ENCODE measurements around the gene LCK. TPM values are rescaled to one million over a fixed set of nuclear protein-coding genes. Genes with fewer than 3 reads are reported as not detected.
A peak's percentile ranks its signal among the peaks of the same experiment; 100 is the strongest.

Gene LCK
- polyA plus RNA-seq, 1 donor from 2014 or later, result not detected

DNA sequence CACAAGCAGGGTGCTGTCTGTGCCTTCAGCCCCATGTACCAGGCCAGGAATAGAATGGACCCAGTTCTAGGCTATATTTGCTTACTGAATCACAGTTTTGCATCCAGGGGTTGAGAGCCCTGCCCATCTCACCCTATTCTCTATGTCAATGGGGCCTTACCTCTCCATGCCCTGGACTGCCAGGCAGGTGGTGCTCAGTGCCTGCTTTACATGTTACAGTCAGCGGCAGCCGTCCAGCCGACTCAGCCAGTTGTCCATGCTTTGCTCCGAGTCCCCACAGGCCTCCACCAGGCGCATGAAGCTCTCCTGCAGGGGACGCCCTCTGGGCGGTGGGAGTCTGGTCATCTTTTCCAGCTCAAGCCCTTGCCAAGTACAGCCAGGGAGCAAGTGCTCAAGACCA, 16.3 kb upstream of the LCK start:
- Histone ChIP-seq H3K27me3 (ENCODE audit: insufficient read depth, low read depth, low read length) (peaks cover 3% of the 10 kb centered on the region), H3K36me3 (ENCODE audit: insufficient read depth, low read length) (peaks cover 4% of the 10 kb centered on the region), H3K4me2 (ENCODE audit: low read length) (no peak overlapping the region), H3F3A (ENCODE audit: insufficient read depth, low read length, poor library complexity, severe bottlenecking) (no peaks in the 10 kb centered on the region), H3K27ac (ENCODE audit: low read length) (no peak overlapping the region), H3K9ac (ENCODE audit: low read length) (no peak overlapping the region), H3K4me3 (ENCODE audit: low read length) (no peak overlapping the region), H4K20me1 (ENCODE audit: insufficient read depth) (no peaks in the 10 kb centered on the region), H3K79me2 (replicated peaks; ENCODE audit: insufficient read depth, low read length) (no peaks in the 10 kb centered on the region), H2AFZ (ENCODE audit: low read depth, low read length) (no peak overlapping the region), H3K9me2 (ENCODE audit: insufficient read depth, low read length) (no peaks in the 10 kb centered on the region), H3K9me3 (ENCODE audit: low read length) (no peaks in the 10 kb centered on the region)
- no peak for TF ChIP-seq EZH2 (IDR thresholded peaks at IDR 0.05; ENCODE audit: borderline replicate concordance, insufficient read depth, low read length, poor library complexity, severe bottlenecking)

DNA sequence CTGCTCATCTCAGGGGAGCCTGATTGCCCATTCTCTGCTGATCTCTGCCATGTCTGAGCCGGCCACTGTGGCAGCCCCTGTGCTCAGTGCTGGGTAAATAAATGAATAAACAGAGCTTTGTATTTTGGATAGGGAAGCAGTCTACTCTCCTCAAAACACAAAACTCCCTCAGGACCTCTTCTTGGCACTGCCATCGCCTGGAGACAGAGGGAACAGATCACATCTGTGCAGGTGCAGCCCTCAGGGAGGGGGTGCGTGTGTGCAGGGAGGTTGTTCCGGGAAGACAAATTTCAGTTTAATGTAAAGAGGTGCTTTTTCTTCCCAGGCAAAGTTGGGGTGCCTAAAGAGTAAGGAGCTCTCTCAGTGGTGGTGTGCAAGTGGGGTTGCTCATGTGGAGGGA, 11.7 kb upstream of the LCK start:
- Histone ChIP-seq H3K9me2 (ENCODE audit: insufficient read depth, low read length) (no peaks in the 10 kb centered on the region), H3F3A (ENCODE audit: insufficient read depth, low read length, poor library complexity, severe bottlenecking) (no peaks in the 10 kb centered on the region), H3K4me2 (ENCODE audit: low read length) (no peak overlapping the region), H2AFZ (ENCODE audit: low read depth, low read length) (no peak overlapping the region), H3K79me2 (replicated peaks; ENCODE audit: insufficient read depth, low read length) (no peaks in the 10 kb centered on the region), H3K9ac (ENCODE audit: low read length) (no peak overlapping the region), H3K27ac (ENCODE audit: low read length) (no peak overlapping the region), H3K4me3 (ENCODE audit: low read length) (no peak overlapping the region), H3K36me3 (ENCODE audit: insufficient read depth, low read length) (no peaks in the 10 kb centered on the region), H3K27me3 (ENCODE audit: insufficient read depth, low read depth, low read length) (peaks cover 24% of the 10 kb centered on the region), H3K9me3 (ENCODE audit: low read length) (no peaks in the 10 kb centered on the region), H4K20me1 (ENCODE audit: insufficient read depth) (no peaks in the 10 kb centered on the region)
- no peak for TF ChIP-seq MXI1 (conservative IDR thresholded peaks at IDR 0.05; ENCODE audit: poor library complexity, severe bottlenecking)
- no peak for TF ChIP-seq RAD21 (conservative IDR thresholded peaks at IDR 0.05)
- TF ChIP-seq, protein P1, sequence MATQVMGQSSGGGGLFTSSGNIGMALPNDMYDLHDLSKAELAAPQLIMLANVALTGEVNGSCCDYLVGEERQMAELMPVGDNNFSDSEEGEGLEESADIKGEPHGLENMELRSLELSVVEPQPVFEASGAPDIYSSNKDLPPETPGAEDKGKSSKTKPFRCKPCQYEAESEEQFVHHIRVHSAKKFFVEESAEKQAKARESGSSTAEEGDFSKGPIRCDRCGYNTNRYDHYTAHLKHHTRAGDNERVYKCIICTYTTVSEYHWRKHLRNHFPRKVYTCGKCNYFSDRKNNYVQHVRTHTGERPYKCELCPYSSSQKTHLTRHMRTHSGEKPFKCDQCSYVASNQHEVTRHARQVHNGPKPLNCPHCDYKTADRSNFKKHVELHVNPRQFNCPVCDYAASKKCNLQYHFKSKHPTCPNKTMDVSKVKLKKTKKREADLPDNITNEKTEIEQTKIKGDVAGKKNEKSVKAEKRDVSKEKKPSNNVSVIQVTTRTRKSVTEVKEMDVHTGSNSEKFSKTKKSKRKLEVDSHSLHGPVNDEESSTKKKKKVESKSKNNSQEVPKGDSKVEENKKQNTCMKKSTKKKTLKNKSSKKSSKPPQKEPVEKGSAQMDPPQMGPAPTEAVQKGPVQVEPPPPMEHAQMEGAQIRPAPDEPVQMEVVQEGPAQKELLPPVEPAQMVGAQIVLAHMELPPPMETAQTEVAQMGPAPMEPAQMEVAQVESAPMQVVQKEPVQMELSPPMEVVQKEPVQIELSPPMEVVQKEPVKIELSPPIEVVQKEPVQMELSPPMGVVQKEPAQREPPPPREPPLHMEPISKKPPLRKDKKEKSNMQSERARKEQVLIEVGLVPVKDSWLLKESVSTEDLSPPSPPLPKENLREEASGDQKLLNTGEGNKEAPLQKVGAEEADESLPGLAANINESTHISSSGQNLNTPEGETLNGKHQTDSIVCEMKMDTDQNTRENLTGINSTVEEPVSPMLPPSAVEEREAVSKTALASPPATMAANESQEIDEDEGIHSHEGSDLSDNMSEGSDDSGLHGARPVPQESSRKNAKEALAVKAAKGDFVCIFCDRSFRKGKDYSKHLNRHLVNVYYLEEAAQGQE (IDR thresholded peaks at IDR 0.05; ENCODE audit: borderline replicate concordance), result no peak
- TF ChIP-seq POLR2AphosphoS5 (IDR thresholded peaks at IDR 0.05), result no peak
- TF ChIP-seq TAF1 (IDR thresholded peaks at IDR 0.05; ENCODE audit: low read depth), result no peak
- no peak for TF ChIP-seq EP300 (conservative IDR thresholded peaks at IDR 0.05; ENCODE audit: poor library complexity, severe bottlenecking)
- TF ChIP-seq SMC3 (conservative IDR thresholded peaks at IDR 0.05; ENCODE audit: poor library complexity), result no peak
- TF ChIP-seq, protein P2, sequence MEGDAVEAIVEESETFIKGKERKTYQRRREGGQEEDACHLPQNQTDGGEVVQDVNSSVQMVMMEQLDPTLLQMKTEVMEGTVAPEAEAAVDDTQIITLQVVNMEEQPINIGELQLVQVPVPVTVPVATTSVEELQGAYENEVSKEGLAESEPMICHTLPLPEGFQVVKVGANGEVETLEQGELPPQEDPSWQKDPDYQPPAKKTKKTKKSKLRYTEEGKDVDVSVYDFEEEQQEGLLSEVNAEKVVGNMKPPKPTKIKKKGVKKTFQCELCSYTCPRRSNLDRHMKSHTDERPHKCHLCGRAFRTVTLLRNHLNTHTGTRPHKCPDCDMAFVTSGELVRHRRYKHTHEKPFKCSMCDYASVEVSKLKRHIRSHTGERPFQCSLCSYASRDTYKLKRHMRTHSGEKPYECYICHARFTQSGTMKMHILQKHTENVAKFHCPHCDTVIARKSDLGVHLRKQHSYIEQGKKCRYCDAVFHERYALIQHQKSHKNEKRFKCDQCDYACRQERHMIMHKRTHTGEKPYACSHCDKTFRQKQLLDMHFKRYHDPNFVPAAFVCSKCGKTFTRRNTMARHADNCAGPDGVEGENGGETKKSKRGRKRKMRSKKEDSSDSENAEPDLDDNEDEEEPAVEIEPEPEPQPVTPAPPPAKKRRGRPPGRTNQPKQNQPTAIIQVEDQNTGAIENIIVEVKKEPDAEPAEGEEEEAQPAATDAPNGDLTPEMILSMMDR (IDR thresholded peaks at IDR 0.05; ENCODE audit: poor library complexity, severe bottlenecking), result no peak
- no peak for TF ChIP-seq EZH2 (IDR thresholded peaks at IDR 0.05; ENCODE audit: borderline replicate concordance, insufficient read depth, low read length, poor library complexity, severe bottlenecking)

DNA sequence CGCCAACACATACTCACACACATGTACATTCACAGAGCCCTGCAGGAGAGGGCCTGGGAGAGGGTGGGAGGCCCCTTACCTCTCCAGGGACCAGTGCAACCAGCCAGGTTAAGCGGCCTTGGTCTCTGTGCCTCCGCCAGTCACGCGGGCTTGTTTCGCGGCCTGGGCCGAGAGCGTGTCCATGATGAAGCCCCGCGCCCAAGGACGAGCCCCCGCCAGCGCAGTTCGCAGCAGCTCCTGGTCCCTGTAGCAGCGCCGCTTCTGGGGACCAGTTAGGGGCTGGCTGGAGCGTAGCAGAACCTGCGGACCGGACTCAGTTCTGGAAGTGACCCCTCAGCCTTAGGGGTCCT, 11.3 kb upstream of the LCK start:
- Histone ChIP-seq H3K9ac (ENCODE audit: low read length) (no peak overlapping the region), H4K20me1 (ENCODE audit: insufficient read depth) (no peaks in the 10 kb centered on the region), H2AFZ (ENCODE audit: low read depth, low read length) (no peak overlapping the region), H3K79me2 (replicated peaks; ENCODE audit: insufficient read depth, low read length) (no peaks in the 10 kb centered on the region), H3K9me2 (ENCODE audit: insufficient read depth, low read length) (no peaks in the 10 kb centered on the region), H3K9me3 (ENCODE audit: low read length) (no peaks in the 10 kb centered on the region), H3K27ac (ENCODE audit: low read length) (no peak overlapping the region), H3K36me3 (ENCODE audit: insufficient read depth, low read length) (no peaks in the 10 kb centered on the region), H3K4me2 (ENCODE audit: low read length) (no peak overlapping the region), H3F3A (ENCODE audit: insufficient read depth, low read length, poor library complexity, severe bottlenecking) (no peaks in the 10 kb centered on the region), H3K4me3 (ENCODE audit: low read length) (peak overlapping the region; percentile 60), H3K27me3 (ENCODE audit: insufficient read depth, low read depth, low read length) (peaks cover 24% of the 10 kb centered on the region)
- TF ChIP-seq EP300 (conservative IDR thresholded peaks at IDR 0.05; ENCODE audit: poor library complexity, severe bottlenecking) (no peak), MXI1 (conservative IDR thresholded peaks at IDR 0.05; ENCODE audit: poor library complexity, severe bottlenecking) (no peak), EZH2 (IDR thresholded peaks at IDR 0.05; ENCODE audit: borderline replicate concordance, insufficient read depth, low read length, poor library complexity, severe bottlenecking) (no peak)
